NK-92 treated with Interleukin-12 subunit alpha and Interleukin-12 subunit beta, amount 100 ng/mL, for 24 hours (cell line): ENCODE data around the gene DIS3L2.

Experiments used
- DNase-seq: peaks from one replicate; lab custom pipeline; 2025; lab: John Stamatoyannopoulos, UW

Gene DIS3L2

DNA sequence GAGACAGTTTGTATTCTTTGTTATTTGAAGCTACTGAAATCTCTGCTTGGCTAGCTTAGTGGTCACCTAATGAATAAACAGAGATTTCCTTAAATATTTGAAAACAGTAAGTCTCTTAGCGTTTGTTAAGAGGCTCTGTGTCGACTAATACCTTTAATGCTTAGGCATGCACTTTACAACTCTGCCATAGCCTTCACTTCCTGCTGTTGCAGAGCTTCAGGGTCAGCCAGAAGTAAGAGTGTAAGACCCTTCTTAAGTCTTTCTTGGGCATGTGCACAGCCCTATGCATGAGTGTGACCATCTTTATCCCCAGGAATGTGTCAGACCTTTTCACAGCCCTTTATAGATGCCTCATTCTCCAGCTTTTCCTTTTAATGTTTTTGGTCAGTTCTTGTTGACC lies 221.8 kb downstream of the DIS3L2 start:
- no peak for DNase-seq

DNA sequence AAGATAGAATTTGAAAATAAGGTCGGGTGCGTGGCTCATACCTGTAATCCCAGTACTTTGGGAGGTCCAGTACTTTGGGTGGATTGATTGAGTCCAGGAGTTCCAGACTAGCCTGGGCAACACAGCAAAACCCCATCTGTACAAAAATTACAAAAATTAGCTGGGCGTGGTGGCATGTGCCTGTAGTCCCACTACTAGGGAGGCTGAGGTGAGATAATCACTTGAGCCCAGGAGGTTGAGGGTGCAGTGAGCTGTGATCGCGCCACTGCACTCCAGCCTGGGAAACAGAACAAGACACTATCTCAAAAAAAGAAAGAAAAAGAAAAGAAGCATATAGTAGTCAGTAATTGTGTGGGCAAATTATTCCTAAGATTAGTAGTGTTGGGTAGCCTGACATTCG lies 222.8 kb downstream of the DIS3L2 start:
- DNase-seq = no peak

DNA sequence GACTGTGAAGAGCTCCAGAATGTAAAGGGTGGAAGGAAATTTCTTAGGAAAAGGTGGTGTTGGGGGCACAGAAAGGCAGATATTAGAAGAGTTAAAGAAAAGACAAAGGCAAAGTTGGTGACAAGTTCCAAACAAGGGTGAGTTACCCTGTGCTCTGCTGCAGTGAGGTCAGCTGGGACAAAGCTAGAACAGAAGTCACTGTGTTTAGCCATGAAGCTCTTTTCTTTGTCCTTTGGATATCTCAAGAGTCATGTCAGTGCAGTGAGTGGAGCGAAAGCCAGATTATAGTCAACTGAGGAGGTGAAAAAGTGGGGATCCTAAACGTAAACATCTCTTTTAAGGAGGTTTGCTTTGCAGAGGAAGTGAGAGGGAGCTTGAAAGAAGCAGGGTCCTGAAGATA lies 229.3 kb downstream of the DIS3L2 start:
- DNase-seq = no peak

DNA sequence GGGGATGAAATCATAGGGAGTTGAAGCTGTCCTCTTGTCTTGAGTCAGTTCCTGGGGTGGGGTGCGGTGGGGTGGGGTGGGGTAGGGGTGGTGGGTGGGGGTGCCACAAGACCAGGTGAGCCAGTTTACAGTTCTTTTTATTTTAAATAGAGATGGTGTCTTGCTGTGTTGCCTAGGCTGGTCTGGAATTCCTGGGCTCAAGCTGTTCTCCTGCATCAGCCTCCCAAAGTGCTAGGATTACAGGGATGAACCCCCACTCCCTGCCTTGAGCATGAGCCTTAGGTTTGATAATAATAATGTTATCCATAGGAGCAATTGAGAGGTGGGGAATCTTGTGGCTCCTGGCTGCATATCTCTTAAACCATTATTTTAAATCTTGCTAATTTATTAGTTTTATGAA lies 234.0 kb downstream of the DIS3L2 start:
- DNase-seq = no peak

DNA sequence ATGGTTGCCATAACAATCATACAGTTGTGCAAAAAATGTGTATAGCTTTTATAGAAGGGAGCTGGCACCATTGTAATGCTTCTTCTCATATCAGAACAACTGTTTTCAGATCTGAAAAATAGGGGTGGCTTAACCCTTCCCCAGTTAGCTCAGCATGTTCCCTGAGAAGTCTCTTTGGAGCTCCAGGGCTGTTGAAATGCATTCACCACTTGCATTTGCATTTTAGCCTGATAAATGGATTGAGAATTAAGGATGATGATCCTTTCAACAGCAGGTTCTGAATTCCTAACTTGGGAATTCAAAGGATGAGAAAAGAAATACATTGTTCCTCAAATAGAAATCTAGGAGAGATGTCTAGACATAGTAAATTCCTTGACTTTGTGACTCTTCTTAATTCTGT lies 235.3 kb downstream of the DIS3L2 start:
- no peak for DNase-seq

DNA sequence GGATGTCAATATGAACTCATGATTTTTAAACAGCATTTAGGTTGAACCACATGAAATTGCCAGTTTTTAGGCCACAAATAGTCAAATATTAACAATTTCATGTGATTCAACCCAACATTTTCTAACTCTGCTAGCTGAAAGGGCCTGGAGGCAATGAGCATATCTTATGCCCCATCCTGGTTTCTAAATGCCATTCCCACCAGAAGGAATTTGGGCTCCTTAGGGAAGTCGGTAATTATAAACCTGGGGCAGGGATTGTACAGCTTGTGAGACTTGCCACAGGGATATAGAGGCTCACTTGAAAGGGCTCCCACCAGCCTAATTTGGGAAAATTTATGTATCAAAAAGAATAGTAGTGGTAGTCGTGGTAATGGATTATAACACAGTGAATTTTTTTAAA lies 238.7 kb downstream of the DIS3L2 start:
- no peak for DNase-seq

DNA sequence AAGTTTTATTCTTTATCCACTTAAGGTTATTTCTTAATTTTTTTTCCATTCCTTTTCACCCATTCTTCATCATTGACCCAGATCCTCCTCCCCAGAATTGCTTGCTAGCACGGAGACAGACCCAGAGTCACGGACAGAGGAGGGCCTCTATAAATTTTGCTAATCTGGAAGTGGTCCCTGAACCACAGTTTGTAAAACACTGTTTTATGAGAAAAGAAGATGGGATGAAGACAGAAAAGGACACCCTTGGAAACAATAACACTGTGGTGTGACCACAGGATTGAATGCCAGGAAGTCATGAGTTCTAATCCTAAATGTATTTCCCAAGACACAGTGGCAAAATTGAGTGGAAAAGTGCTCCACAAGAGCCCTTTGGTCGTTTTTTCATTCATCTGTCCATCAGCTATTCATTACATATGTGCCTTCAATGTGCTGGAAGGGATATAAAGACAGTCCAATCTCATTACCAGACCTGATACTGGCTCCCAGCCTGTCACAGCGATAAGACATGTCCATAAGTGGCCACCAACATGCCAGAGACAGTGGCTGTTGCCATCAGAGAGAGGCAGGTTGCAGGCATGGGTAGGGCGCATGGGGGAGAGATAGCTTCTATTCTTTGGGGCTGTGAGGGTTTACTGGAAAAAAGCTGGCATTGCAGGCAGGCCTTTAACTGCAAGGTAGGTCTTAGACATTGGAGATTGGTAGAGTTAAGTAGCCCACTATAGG lies 241.8 kb downstream of the DIS3L2 start:
- DNase-seq = no peak

DNA sequence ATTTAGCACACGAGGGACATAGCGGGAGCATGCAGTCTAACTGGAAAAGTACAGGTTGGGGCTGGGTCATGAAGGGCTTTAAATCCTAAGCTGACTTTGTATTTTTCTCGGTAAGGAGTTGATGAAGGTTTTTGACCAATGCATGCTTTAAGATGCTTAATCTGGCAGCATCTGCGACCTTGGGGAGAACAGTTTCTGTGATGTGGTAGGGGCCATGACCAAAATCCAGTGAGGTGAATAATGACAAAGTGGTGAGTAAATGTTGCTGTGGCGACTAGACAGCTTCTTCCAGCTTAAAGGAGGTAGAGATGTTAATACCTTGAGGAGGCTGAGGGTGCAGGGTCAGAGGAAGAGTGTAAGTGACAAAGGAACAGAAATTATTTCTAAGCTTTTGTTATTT lies 242.4 kb downstream of the DIS3L2 start:
- DNase-seq = no peak

DNA sequence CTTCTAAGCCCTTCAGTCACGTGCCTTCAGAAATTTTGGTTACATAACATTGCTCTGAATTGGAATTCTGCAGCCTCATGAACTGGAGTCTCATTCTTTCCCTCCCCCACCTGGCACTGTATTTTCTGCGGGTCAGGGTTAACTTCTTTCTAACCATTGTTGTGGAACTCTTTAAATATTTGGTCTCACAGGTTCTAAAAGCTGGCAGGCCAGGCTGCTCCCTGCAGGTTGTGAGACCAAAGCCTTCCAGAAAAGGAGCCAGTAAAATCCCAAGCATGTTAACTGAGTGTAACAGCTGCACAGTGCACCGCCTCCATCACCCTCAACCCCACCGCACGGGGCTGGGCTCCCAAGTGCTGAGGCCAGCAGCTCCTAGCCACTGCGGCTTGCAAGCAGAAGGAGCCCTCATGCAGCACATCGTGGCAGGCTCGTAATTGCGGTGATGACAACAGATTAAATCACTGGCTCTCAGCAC lies 243.0 kb downstream of the DIS3L2 start:
- DNase-seq = no peak

DNA sequence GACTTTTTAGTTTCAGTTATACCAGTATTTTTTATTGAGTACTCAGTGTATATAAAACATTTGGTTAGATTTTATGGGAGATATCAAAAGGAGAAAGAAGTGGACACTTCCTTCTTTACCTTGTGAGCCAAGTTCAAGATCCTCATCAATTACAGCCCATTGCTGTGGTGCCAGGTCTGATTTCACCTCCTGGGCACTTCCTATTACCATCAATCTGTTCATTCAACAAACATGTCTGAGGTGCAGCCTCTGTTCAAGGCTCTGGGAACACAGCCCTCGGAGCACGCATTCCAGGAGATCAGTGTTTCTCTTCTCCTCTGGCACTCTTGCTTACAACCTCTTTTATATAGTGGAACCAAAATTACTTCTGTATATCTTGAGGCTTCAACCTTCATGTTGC lies 245.7 kb downstream of the DIS3L2 start:
- no peak for DNase-seq

DNA sequence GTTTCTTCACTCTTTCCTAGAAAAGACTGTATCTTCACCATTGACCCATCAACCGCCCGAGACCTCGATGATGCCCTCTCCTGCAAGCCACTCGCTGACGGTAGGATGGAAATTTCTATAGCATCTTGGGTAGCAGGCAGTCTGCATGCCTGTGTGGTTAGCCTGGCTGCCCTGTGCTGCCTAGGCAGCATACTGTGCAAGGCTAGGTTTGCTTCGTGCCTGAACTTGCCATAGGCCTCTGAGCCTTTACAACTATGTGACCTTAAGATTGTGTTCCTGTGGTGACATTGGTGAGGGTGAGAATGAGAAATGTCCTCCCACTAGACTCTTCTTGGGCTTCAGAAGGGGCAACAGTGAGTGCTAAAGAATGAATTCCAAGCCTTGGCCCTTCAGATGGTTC lies 248.8 kb downstream of the DIS3L2 start:
- no peak for DNase-seq

DNA sequence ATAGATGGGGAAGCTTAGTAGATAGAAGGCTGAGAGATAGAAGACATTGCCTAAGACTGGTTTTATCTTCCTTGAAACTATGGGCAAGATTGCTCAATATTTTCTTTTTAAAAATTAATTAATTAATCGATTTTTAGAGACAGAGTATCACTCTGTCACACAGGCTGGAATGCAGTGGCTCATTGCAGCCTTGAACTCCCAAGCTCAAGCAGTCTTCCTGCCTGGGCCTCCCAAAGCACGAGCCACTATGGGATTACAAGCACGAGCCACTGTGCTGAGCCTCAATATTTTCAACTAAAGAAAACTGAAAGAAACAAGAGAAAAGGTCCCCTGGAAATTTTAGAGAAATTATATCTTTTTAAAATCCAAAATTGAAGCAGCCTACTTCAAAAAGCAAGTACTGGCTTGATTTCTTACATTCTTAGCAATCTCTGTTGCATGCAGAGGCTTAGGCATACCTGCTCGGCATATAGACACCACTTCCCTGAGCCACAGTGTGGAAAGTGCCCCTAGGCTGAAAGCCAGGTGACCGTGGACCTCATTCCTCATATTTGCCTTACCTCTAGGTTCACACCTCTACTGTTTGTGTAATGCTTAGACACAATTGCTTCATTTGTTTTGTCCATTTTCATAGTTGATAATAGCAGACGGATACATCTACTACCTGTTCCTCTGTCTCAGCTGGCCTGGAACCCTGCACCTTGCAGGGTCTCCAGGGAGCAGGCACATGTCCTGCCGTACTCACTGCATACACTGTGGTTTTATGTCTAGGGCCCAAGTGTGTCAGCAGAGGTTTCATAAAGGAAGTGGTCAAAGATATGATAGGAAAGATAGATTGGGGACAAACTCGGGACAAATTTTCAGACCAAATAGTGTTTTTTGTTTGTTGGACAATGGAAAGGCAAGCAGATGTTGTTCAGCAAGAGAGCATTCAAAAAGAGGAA lies 250.5 kb downstream of the DIS3L2 start:
- no peak for DNase-seq

DNA sequence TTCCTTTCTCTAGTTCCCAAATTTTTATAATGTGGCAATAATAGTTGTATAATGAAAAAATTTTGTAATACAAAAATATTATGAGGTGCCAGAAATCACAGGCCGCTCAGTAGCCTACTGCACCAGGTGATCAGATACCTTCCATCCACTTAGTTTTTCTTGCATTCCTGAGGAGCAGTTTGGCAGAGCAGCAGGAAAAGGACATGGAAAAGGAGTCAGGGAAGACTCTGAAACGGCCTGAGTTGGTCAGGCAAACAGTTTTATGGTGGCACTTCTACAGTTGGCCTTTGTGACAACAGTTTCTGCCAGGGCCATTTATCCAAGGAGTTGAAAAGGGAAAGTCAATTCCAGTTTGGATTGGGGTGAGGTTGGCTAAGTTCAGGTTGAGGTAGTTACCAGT lies 251.7 kb downstream of the DIS3L2 start:
- DNase-seq = no peak

DNA sequence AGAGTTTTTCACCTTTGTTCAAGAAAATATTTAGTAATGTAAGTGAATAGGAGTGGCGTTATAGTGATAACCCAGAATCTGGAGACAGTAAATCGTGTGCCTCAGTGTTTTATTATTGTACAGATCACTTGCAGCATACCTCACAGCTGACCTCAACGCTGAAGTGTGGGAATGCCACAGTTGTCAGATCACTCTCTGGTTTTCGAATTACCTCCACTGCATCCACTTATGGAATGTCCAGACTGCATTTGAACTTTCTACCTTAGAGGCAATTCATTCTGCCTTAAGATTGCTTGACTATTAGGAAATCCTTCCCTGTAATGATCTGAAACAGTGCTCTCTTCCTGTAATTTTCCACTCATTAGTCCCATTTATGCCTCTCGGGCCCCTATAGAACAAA lies 252.5 kb downstream of the DIS3L2 start:
- no peak for DNase-seq

DNA sequence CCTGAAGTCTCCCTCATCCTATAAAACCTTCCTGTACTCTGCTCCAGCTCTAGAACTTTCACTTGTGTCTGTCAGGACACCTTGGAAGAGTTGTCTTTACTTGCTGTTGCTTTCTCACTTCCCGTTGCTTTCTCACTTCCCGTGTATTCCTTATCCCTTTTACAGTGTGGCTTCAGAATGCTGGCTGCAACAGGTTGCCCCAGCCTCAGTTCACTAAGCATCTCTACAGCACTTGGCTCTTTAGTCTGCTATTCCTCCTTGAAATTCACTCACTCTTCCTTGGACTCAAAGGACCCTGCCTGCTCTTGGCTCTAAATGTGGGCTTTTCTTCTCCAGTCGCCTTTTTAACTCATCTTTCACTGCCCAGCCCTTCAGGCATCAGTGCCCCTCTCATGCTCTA lies 254.5 kb downstream of the DIS3L2 start:
- no peak for DNase-seq

DNA sequence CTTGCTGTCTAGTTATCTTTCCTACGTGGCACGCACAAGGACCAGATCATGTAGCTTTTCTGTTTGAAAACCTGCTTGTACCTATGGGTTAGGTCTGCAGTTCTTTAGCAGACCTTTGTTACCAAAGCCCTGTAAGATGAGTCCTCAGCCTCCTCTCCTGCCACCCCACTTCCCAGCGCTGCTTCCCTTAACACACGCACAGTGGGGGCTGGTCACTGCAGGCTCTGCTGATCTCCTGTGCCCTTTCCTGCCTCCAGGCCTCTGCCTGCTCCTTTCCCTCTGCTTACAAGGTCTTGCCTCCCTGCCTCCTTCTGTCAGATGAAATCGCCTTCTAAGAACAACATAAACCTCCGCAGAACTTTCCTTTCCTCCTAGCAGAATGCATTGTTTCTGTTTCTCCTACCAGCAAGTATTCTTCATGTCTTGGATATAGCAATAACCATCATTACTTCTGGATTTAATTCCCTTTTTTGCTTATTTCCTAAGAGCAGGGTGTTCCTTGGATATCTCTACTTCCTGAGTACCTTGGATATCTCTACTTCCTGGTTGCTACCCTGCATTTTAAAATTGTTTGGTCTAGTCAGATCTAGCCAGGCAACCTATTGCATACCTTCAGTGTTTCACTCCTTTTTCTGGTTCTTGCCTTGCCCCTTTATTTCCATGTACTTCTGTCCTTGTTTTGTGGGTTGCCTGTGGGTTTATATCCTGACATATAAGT lies 257.4 kb downstream of the DIS3L2 start:
- no peak for DNase-seq

DNA sequence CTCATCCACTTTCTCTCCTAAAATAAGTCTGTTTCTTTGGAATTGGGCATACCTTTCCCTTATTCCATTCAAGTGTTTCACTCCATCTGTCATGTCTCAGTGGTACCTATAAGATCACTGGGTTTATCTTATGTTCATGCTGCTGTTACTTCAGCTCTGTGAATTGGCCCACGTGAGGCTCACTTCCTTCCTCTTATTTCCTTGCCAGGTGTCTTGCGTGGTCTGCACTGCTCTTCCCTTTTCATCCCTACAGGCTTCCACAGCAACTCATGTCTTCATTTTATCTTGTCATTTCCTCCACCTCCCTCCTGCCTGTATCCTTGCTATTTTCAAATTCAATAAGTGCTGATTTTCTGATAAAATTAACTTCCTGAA lies 258.0 kb downstream of the DIS3L2 start:
- no peak for DNase-seq

DNA sequence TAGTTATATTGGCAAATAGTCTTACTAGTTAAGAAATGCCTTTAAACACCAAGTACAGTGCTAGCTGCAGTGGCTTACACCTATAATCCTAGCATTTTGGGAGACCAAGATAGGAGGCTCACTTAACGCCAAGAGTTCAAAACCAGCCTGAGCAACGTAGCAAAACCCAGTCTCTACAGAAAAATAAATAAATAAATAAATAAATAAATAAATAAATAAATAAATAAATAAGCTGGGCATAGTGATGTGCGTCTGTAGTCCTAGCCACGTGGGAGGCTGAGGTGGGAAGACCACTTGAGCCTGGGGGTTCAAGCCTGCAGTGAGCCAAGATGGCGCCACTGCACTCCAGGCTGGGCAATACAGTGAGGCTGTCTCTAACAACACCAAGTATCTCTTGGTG lies 258.4 kb downstream of the DIS3L2 start:
- no peak for DNase-seq

DNA sequence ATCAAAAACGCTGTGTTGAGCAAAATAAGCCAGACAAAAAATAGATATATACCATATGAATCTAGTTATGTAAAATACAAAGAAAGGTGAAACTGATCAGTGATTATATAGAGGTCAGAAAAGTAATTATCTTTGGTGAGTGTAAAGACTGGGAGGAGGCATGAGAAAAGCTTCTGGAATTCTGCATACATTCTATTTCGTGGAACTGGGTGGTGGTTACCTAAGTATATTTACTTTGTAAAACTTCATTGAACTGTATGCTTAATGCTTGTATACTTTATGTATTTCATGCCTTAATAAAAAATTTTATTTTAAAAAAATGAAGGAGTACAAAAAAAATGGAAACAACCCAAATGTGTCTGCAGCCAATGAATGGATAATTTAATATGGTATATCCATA lies 263.9 kb downstream of the DIS3L2 start:
- DNase-seq = no peak

DNA sequence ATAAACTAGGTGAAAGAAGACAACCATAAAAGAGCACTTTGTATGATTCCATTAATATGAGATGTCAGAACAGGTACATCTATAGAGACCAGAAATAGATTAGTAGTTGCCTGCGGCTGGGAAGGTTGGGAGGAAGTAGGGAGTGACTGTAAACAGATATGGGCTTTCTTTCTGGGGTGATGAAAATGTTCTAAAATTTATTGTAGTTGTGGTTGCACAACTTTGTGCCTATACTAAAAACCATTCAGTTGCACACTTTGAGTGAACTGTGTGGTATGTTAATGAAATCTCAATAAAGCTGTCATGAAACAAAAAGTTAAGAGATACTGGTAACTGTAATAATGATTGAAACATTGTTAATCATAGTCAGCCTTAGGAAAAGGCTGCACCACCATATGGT lies 264.4 kb downstream of the DIS3L2 start:
- DNase-seq = no peak

DNA sequence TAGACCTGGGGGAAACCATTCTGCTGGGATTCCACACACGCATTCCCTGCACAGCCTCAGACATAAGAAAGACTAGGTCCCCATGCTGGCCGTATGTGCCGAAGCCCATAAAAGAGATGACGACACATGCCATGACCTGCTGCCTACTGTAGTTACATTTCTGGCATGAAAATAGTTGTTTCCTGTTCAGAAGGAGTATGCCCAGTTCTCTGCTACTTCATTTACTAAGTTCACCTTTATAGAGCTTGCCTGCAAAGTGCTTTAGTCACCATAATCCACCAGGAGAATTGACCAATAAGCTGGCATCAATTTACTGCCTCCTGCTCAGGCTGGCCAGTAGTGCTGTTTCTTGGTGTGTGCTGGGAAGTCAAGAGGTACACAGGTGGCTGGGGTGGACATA lies 266.8 kb downstream of the DIS3L2 start:
- DNase-seq = no peak

DNA sequence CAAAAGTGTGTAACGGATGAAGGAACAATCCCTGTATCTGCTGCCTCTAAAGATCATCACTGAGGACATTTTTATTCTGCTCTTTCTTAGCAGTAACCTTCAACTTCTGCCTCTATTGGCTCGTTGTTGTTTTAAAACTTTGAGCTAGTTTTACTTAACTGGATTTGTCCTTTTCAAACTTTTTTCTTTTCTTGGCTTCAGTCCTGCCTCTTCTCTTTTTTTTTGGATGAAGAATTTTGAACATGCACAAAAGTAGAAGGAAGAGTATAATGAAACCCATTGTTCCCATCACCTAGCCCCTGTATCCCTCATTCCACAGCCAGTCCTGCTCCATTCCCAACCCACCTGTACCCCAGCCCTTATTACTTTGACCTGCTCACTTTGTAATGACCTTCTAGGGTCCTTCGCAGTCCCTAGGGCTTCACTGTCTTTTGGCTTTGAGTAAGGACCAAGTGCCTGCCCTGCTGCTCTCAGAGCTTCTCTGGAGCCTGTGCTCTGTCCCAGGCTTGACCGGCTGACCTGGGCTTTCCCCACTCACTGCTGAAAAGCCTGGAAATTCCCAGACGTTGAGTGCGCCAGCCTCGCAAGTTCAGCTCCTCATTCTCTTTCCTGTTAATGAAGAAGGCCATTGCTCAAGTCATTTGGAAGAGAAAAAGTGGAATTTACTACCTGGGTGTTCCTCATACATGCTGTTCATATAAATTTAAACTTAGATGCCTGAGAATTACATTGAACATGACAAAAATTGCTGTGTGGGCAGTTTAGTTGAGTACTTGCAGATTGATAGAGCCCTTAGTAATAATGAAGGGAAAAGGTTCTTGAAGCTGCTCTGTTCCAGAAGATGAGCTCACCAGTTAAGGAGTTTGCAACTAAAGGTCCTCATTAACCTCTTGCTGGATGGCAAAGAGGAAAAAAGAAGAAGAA lies 267.7 kb downstream of the DIS3L2 start:
- DNase-seq = no peak
